ENCODE measurements around the gene RXRA.

Gene RXRA

DNA sequence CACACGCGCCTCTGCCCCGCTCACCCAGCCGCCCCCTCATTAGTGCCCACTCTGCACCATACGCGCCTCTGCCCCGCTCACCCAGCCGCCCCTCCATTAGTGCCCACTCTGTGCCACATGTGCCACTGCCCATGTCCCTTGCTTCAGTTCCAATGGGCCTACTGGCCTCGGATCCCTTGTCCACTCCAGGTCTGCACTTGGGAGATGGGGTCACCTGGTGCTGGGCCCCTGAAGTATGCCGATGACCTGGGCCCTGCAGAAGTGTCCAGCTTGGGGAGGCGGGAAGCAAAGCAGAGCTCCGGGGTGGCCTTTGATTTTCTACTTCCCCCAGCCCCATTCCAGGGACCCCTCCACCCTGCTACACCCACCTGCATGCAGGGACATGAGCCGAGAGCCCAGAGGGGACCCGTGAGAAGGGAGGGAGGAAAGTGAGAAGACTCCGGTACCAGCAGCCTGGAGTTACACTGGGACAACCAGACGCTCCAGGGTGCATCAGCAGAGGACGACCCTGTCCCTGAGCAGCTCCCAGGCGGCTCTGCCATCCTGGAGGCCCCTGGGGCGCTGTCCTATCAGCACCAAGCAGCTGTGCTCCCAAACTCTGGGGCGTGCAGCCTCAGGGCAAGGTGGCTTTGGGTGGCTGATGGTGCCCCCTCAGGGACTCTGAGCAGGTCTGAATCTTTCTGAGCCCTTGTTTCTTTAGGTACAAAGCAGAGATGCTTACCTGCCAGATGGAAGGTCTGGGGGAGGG lies 140.8 kb downstream of the RXRA start:
- no peak for DNase-seq (ENCODE audit: insufficient read length, low spot score)
- TF ChIP-seq, protein P1, sequence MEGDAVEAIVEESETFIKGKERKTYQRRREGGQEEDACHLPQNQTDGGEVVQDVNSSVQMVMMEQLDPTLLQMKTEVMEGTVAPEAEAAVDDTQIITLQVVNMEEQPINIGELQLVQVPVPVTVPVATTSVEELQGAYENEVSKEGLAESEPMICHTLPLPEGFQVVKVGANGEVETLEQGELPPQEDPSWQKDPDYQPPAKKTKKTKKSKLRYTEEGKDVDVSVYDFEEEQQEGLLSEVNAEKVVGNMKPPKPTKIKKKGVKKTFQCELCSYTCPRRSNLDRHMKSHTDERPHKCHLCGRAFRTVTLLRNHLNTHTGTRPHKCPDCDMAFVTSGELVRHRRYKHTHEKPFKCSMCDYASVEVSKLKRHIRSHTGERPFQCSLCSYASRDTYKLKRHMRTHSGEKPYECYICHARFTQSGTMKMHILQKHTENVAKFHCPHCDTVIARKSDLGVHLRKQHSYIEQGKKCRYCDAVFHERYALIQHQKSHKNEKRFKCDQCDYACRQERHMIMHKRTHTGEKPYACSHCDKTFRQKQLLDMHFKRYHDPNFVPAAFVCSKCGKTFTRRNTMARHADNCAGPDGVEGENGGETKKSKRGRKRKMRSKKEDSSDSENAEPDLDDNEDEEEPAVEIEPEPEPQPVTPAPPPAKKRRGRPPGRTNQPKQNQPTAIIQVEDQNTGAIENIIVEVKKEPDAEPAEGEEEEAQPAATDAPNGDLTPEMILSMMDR (IDR thresholded peaks at IDR 0.05; ENCODE audit: insufficient read depth, missing control alignments): no peak
- FAIRE-seq: no peak

DNA sequence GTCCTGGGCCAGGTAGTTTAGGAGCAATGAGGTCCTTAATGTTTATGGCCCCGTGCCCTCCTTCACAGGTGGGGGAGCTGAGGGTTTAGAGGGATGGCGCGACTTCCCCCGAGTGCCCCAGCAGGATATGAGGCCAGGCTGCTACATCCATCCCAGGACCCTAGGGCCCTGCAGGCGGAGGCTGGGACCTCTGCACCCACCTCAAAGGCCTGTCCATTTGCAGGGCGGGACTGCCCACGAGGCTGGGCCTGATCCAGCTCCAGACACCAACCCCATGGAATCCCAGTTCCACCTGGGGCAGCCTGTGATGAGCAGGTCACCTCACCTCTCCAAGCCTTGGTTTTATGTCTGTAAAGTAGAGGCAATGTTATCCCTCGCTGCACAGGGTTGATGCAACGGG lies 142.1 kb downstream of the RXRA start:
- FAIRE-seq: no peak
- DNase-seq (ENCODE audit: insufficient read length, low spot score): no peak
- TF ChIP-seq, protein P1 (IDR thresholded peaks at IDR 0.05; ENCODE audit: insufficient read depth, missing control alignments): no peak

DNA sequence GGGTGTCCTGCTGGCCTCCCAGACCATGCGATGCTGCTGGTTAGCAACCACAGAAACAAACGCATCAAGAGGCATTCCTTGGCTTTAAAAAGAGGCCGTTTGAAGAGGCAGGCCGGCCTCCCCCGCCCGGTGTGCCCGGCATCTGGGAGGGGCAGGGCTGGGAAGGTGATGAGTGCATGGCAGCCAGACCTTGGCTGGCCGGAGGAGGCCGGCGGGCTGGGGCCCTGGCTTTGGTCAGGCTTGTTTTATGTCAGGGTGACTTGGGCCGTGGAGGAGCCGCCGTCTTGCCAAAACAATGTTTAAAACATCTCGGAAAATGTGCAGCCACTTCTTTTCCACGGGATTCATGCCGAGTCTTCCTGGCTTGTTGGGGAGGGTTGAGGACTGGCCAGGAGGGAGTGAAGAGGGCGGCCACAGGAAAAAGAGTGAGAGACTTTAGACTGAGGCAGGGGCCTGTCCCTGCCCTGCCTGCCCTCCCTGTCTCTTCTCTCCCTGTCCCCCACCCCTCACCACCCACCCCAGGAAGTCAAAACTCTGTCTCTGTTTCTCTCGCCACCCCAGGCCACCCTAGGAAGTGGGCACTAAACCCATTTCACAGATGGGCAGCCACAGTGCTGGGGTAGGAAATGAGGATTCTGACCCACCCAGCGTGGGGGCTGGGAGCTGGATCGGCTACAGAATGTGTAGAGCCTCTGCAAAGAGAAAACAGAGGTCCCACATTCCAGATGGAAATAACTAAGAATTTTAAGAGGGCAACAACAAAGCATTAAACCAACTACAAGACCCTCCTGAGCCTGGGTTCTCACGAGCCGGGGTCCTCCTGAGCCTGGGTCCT lies 143.0 kb downstream of the RXRA start:
- no peak for FAIRE-seq
- TF ChIP-seq, protein P1 (IDR thresholded peaks at IDR 0.05; ENCODE audit: insufficient read depth, missing control alignments): no peak
- DNase-seq (ENCODE audit: insufficient read length, low spot score): no peak

DNA sequence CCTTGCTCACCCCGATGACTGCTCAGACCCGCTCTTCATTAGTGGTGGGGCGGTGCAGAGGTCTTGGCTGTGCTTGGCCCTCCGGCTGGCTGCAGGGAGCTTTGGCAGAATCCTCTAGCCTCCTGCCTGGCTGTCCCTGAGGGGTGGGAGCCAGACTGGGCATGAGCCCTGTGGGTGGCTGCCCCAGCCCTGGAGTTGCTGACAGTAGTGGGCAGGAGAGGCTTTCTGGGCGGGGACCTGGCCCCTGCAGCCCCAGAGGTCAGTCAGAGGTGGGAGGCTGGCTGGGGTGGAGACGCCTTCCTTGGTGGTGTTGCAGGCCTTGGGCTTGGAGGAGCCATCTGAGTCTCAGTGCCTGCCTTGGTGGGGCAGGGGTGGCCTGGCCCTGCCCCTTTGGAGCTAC lies 146.0 kb downstream of the RXRA start:
- FAIRE-seq: no peak
- DNase-seq (ENCODE audit: insufficient read length, low spot score): no peak
- TF ChIP-seq, protein P1 (IDR thresholded peaks at IDR 0.05; ENCODE audit: insufficient read depth, missing control alignments): no peak

DNA sequence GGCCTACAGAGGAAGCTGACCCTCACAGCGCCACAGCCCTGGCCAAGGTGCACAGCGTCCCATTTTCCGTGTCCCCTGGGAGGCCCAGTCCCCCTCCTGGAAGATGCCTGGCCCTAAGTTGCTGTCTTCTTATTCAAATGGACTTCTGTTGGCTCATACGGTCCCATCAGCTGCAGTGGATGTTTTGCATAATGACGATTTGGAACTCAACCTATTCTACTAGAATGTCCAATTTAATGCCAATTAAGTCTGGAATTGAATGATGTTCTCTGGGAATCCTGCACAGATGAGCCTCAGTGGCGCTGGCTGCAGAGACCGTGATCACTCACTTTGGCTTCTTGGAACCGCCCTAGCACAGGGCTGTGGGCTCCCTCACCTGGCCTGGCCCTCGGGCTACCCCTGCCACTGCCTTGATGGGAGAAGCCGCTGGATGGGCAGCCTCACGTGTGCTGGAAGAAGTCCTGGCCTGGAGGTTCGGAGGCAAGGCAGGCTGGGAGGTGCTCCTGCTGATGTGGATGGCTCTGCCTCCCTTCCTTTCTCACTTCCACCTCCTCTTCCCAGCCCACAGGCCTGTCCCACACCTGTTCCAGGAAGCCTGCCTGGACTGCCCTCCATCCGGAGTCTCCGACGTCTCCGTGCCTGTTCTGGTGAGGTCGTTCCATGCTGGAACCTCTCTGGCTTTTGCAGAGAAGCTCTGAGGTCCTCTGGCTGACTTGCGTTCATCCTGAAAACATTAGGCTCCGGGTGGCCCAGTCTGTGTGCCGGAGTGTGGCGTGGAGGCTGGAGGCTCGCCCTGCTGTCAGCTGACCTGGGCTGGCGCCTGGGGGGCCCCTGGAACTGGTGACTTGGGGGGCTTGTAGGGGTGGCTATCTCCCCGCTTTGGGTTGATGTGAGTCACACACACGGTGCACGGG lies 147.1 kb downstream of the RXRA start:
- DNase-seq (ENCODE audit: insufficient read length, low spot score) (no peak), FAIRE-seq (no peak)
- TF ChIP-seq, protein P1 (IDR thresholded peaks at IDR 0.05; ENCODE audit: insufficient read depth, missing control alignments): no peak

DNA sequence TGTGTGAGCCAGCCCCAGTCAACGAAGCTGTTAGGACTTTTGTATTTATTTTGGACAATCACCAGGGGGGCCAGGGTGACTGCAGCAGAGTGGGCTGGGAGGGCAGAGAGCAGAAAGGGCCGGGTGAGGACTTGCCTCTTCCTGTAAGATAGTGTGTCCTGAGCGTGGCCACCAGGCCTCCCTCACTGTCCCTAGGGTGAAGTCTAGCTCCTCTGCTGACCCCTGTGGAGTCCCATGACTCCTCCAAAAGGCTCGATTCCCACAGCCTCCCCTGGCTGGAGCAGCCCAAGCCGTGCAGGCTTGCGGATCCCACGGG lies 147.8 kb downstream of the RXRA start:
- FAIRE-seq: no peak
- TF ChIP-seq, protein P1 (IDR thresholded peaks at IDR 0.05; ENCODE audit: insufficient read depth, missing control alignments): no peak
- DNase-seq (ENCODE audit: insufficient read length, low spot score): no peak
